GM23338 (cell line): ENCODE data around the gene CNN2. TPM values are rescaled to one million over a fixed set of nuclear protein-coding genes. Genes with fewer than 3 reads are reported as not detected.

Experiments used
- ATAC-seq: fragments of 200-7000 bp; cut with Tn5 transposase; 3 replicates; pipeline ENCODE4 v1.9.1; 2020
- DNase-seq: peaks from one replicate; pipeline ENCODE4 v3.0.0-alpha.2; 2015; ENCODE audit warnings: low spot score
- H2AFZ ChIP-seq: fragments of 200-600 bp; sonication (generic); 2 replicates; pipeline ENCODE4 v1.8.0; 2016; ENCODE audit warnings: antibody characterized with exemption, mild to moderate bottlenecking, moderate library complexity
- H3F3A ChIP-seq: fragments of 200-600 bp; sonication (generic); replicated peaks from 2 replicates; pipeline ENCODE4 v1.8.0; 2017; ENCODE audit warnings: antibody characterized with exemption, mixed run types, low read depth
- H3K27ac ChIP-seq: fragments of 200-600 bp; sonication (generic); 2 replicates; pipeline ENCODE4 v1.6.1; 2016; ENCODE audit warnings: low read depth
- H3K27me3 ChIP-seq: fragments of 200-600 bp; sonication (generic); 2 replicates; pipeline ENCODE4 v1.8.0; 2016; ENCODE audit warnings: mild to moderate bottlenecking, mixed run types, moderate library complexity; ENCODE audit not compliant: insufficient read depth
- H3K36me3 ChIP-seq: fragments of 200-600 bp; sonication (generic); 2 replicates; pipeline ENCODE4 v1.8.0; 2016; ENCODE audit warnings: mild to moderate bottlenecking; ENCODE audit not compliant: insufficient read depth
- H3K4me1 ChIP-seq: fragments of 200-600 bp; sonication (generic); 2 replicates; pipeline ENCODE4 v1.8.0; 2016; ENCODE audit warnings: mild to moderate bottlenecking, moderate library complexity; ENCODE audit not compliant: insufficient read depth
- H3K4me2 ChIP-seq: fragments of 200-600 bp; sonication (generic); 2 replicates; pipeline ENCODE4 v1.7.1; 2017; ENCODE audit warnings: mixed run types
- H3K4me3 ChIP-seq: fragments of 200-600 bp; sonication (generic); 2 replicates; pipeline ENCODE4 v1.6.1; 2016; ENCODE audit warnings: mixed run types
- H3K79me2 ChIP-seq: fragments of 200-600 bp; sonication (generic); replicated peaks from 2 replicates; pipeline ENCODE4 v1.8.0; 2017; ENCODE audit warnings: mild to moderate bottlenecking; ENCODE audit not compliant: insufficient read depth
- H3K9me2 ChIP-seq: fragments of 200-600 bp; sonication (generic); 2 replicates; pipeline ENCODE4 v1.8.0; 2017; ENCODE audit not compliant: insufficient read depth
- H4K20me1 ChIP-seq: fragments of 200-600 bp; sonication (generic); replicated peaks from 2 replicates; pipeline ENCODE4 v1.8.0; 2017; ENCODE audit warnings: mild to moderate bottlenecking; ENCODE audit not compliant: insufficient read depth
- H3K27ac Mint-ChIP-seq: 2 replicates; pipeline ENCODE4 v1.8.0; 2020; ENCODE audit warnings: inconsistent platforms, mild to moderate bottlenecking, moderate library complexity, mixed read lengths
- H3K27me3 Mint-ChIP-seq: 3 replicates; pipeline ENCODE4 v1.8.0; 2022; ENCODE audit warnings: low read depth, mild to moderate bottlenecking, moderate library complexity, mixed read lengths, inconsistent platforms; ENCODE audit not compliant: insufficient read depth, poor library complexity
- H3K36me3 Mint-ChIP-seq: 3 replicates; pipeline ENCODE4 v1.8.0; 2021; ENCODE audit warnings: low read depth, mild to moderate bottlenecking, inconsistent platforms, moderate library complexity, mixed read lengths
- H3K4me1 Mint-ChIP-seq: 3 replicates; pipeline ENCODE4 v1.8.0; 2020; ENCODE audit warnings: mild to moderate bottlenecking, inconsistent platforms, mixed read lengths
- H3K4me3 Mint-ChIP-seq: 3 replicates; pipeline ENCODE4 v1.8.0; 2021; ENCODE audit warnings: moderate library complexity, mild to moderate bottlenecking, inconsistent platforms, mixed read lengths
- H3K9me3 Mint-ChIP-seq: 3 replicates; pipeline ENCODE4 v1.8.0; 2020; ENCODE audit warnings: moderate library complexity, mild to moderate bottlenecking, inconsistent platforms, mixed read lengths
- CREB1 ChIP-seq: fragments of 250-450 bp; sonication (Bioruptor Pico); IDR thresholded peaks from 2 replicates; pipeline ENCODE4 v1.5.0; 2020; ENCODE audit warnings: low read depth, mild to moderate bottlenecking, moderate library complexity
- EZH2 ChIP-seq: fragments of 200-600 bp; sonication (generic); IDR thresholded peaks from one replicate; pipeline ENCODE4 v1.8.0; 2017; ENCODE audit warnings: antibody characterized with exemption, mild to moderate bottlenecking, low read depth; ENCODE audit not compliant: unreplicated experiment
- EZH2phosphoT487 ChIP-seq: fragments of 200-600 bp; sonication (generic); IDR thresholded peaks from one replicate; pipeline ENCODE4 v1.8.1; 2018; ENCODE audit warnings: antibody characterized with exemption; ENCODE audit not compliant: unreplicated experiment
- JUNB ChIP-seq: IDR thresholded peaks from one replicate; pipeline ENCODE4 v1.6.1; 2016; ENCODE audit warnings: antibody characterized with exemption; ENCODE audit not compliant: unreplicated experiment
- NANOG ChIP-seq: IDR thresholded peaks from 2 replicates; pipeline ENCODE4 v1.6.1; 2016; ENCODE audit warnings: antibody characterized with exemption, borderline replicate concordance
- POLR2AphosphoS5 ChIP-seq: IDR thresholded peaks from 2 replicates; pipeline ENCODE4 v1.6.1; 2016; ENCODE audit warnings: antibody characterized with exemption, low read depth
- REST ChIP-seq: IDR thresholded peaks from one replicate; pipeline ENCODE4 v1.6.1; 2018; ENCODE audit warnings: antibody characterized with exemption; ENCODE audit not compliant: unreplicated experiment
- STAT1 ChIP-seq: IDR thresholded peaks from one replicate; pipeline ENCODE4 v1.6.1; 2016; ENCODE audit warnings: antibody characterized with exemption; ENCODE audit not compliant: unreplicated experiment
- ZNF114 ChIP-seq: fragments of 250-450 bp; sonication (Bioruptor Pico); IDR thresholded peaks from 2 replicates; pipeline ENCODE4 v1.5.0; 2020; ENCODE audit warnings: mild to moderate bottlenecking, moderate library complexity
- ZNF331 ChIP-seq: fragments of 250-450 bp; sonication (Bioruptor Pico); IDR thresholded peaks from 2 replicates; pipeline ENCODE4 v1.5.0; 2020; ENCODE audit warnings: low read depth, mild to moderate bottlenecking, moderate library complexity
- polyA plus RNA-seq: library from polyadenylated mRNA; unstranded; fragments of >200 nt; fragmentation: Nextera tagmentation; extraction: Ambion mirVana; gene quantifications from 2 replicates; pipeline ENCODE4 v1.2.1, GENCODE V29; 2016
- total RNA-seq: library from RNA; depleted of rRNA; stranded (reverse); fragments of >200 nt; shearing (Covaris generic); gene quantifications from 2 replicates; pipeline ENCODE4 v1.2.3, GENCODE V29; 2014
- TF ChIP-seq, protein P1 (sequence below), 2 experiments: fragments of 200-600 bp in 1 of 2; sonication (generic) in 1 of 2; conservative IDR thresholded peaks; 2 replicates each; pipeline versions ENCODE4 v1.5.1 to v1.6.1; 2016 to 2017; ENCODE audit warnings: antibody characterized with exemption in 2 of 2, low read depth in 2 of 2, mild to moderate bottlenecking in 2 of 2, moderate library complexity in 1 of 2

CNN2 gene
- total and polyA plus RNA-seq, 2 experiments from 2014 or later: 330 to 392 TPM

DNA sequence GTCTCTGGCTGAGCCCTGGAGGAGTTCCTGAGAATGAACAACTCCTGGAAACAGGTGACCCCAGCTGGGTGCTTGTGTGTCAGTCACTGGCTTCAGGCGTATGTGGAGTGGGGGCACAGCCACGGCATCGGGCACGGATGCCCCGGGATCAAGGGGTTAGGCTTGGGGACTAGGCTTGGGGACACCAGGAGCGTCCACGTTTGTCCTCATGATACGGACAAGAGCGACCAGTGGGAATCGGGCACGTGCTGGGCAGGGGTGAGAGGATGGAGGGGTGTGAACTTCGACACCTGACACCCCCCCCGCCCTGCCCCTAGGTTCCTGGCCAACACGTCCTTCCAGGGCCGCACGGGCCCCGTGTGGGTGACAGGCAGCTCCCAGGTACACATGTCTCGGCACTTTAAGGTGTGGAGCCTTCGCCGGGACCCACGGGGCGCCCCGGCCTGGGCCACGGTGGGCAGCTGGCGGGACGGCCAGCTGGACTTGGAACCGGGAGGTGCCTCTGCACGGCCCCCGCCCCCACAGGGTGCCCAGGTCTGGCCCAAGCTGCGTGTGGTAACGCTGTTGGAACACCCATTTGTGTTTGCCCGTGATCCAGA, 22.1 kb upstream of the CNN2 start:
- Mint-ChIP-seq H3K4me1 (peaks cover 3% of the 10 kb centered on the region; the same call in 1 of the 3 replicates), H3K27ac (no peak overlapping the region), H3K27me3 (peaks cover 37% of the 10 kb centered on the region), H3K36me3 (peaks cover 8% of the 10 kb centered on the region), H3K4me3 (no peak overlapping the region), H3K9me3 (peaks cover 5% of the 10 kb centered on the region; the same call in 1 of the 3 replicates)
- ATAC-seq: no peak
- DNase-seq: no peak
- H3K79me2 ChIP-seq: no peaks in the 10 kb centered on the region
- peaks cover 21% of the 10 kb centered on the region for H3K27me3 ChIP-seq
- no peak overlapping the region for H2AFZ ChIP-seq
- TF ChIP-seq CREB1 (CRISPR knock-in tag): no peak
- TF ChIP-seq JUNB: no peak
- H3F3A ChIP-seq: 0 out of 2 replicates have a peak, but pooled peaks cover 4% of the 10 kb centered on the region
- H3K4me1 ChIP-seq: no peaks in the 10 kb centered on the region; the same call in 1 of the 2 replicates
- H3K36me3 ChIP-seq: no peaks in the 10 kb centered on the region
- H4K20me1 ChIP-seq: 0 out of 2 replicates have a peak, but pooled peaks cover 4% of the 10 kb centered on the region
- H3K9me2 ChIP-seq: no peaks in the 10 kb centered on the region
- H3K4me2 ChIP-seq: no peak overlapping the region
- H3K27ac ChIP-seq: no peak overlapping the region
- H3K4me3 ChIP-seq: no peak overlapping the region

- 0 out of 2 replicates have a peak, but pooled peaks cover 4% of the 10 kb centered on the region for H4K20me1 ChIP-seq
- Mint-ChIP-seq H3K27ac (no peak overlapping the region), H3K9me3 (peaks cover 5% of the 10 kb centered on the region; the same call in 1 of the 3 replicates), H3K4me1 (peaks cover 3% of the 10 kb centered on the region; the same call in 1 of the 3 replicates), H3K4me3 (no peak overlapping the region), H3K36me3 (peaks cover 8% of the 10 kb centered on the region), H3K27me3 (peaks cover 34% of the 10 kb centered on the region)
- H3K4me2 ChIP-seq: no peak overlapping the region
- no peaks in the 10 kb centered on the region for H3K36me3 ChIP-seq
- H3K4me3 ChIP-seq: no peak overlapping the region
- DNase-seq (no peak), ATAC-seq (no peak)
- no peaks in the 10 kb centered on the region for H3K9me2 ChIP-seq
- H3K27ac ChIP-seq: no peak overlapping the region
- no peaks in the 10 kb centered on the region for H3K79me2 ChIP-seq
- no peak overlapping the region for H2AFZ ChIP-seq
- H3F3A ChIP-seq: peaks cover 10% of the 10 kb centered on the region; the same call in 1 of the 2 replicates
- no peaks in the 10 kb centered on the region; the same call in 1 of the 2 replicates for H3K4me1 ChIP-seq
- H3K27me3 ChIP-seq: peaks cover 14% of the 10 kb centered on the region
- TF ChIP-seq ZNF114 (no peak), ZNF331 (CRISPR knock-in tag) (no peak), STAT1 (no peak), REST (no peak), NANOG (no peak), POLR2AphosphoS5 (no peak), EZH2 (no peak), JUNB (no peak), EZH2phosphoT487 (no peak)
- TF ChIP-seq, protein P1, sequence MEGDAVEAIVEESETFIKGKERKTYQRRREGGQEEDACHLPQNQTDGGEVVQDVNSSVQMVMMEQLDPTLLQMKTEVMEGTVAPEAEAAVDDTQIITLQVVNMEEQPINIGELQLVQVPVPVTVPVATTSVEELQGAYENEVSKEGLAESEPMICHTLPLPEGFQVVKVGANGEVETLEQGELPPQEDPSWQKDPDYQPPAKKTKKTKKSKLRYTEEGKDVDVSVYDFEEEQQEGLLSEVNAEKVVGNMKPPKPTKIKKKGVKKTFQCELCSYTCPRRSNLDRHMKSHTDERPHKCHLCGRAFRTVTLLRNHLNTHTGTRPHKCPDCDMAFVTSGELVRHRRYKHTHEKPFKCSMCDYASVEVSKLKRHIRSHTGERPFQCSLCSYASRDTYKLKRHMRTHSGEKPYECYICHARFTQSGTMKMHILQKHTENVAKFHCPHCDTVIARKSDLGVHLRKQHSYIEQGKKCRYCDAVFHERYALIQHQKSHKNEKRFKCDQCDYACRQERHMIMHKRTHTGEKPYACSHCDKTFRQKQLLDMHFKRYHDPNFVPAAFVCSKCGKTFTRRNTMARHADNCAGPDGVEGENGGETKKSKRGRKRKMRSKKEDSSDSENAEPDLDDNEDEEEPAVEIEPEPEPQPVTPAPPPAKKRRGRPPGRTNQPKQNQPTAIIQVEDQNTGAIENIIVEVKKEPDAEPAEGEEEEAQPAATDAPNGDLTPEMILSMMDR (conservative IDR thresholded peaks at IDR 0.05; ENCODE audit: low read depth in 2 of 2): no peak
Measured at GRCh38 chr19:1004803-1005664, 21.4 kb upstream of the CNN2 start.
